GM12878 (cell line): Measurements from ENCODE around the gene AHNAK. TPM values are rescaled to one million over a fixed set of nuclear protein-coding genes. Genes with fewer than 3 reads are reported as not detected.

Source experiments
- ATAC-seq: fragments of 200-7000 bp; cut with Tn5 transposase; 3 replicates; pipeline ENCODE4 v1.9.1; 2020; ENCODE audit warnings: mild to moderate bottlenecking, moderate library complexity
- BruUV-seq: library from RNA; stranded (reverse); fragments of 400-500 nt; replicated peaks from 2 replicates; lab custom pipeline; 2021; lab: Mats Ljungman, UMichigan
- CTCF ChIA-PET: fragments of 300-600 bp; sonication (Branson Sonifier 250); formaldehyde crosslinking; extraction: SDS; loops from one replicate; lab custom pipeline; 2021; ENCODE audit warnings: inconsistent platforms; lab: Yijun Ruan, JAX
- POLR2A ChIA-PET: fragments of 350-600 bp; formaldehyde crosslinking; extraction: SDS; loops from one replicate; lab custom pipeline; 2021; ENCODE audit warnings: inconsistent platforms; lab: Charles Lee
- RAD21 ChIA-PET: fragments of 300-600 bp; sonication (Branson Sonifier 250); formaldehyde crosslinking; loops from one replicate; lab custom pipeline; 2023; ENCODE audit warnings: antibody characterized with exemption; ENCODE audit not compliant: unreplicated experiment; lab: Charles Lee
- SMC1A ChIA-PET: fragments of 300-600 bp; sonication (Branson Sonifier 250); formaldehyde crosslinking; loops from one replicate; lab custom pipeline; 2023; ENCODE audit not compliant: unreplicated experiment, uncharacterized antibody; lab: Charles Lee
- DNase-seq: peaks from one replicate; pipeline ENCODE4 v3.0.0-alpha.2; 2011; ENCODE audit warnings: low read depth, low spot score
- FAIRE-seq: peaks from 3 replicates; lab custom pipeline; 2011; peaks lifted over from hg19 to GRCh38; lab: Jason Lieb, UNC
- H2AFZ ChIP-seq: 2 replicates; pipeline ENCODE4 v1.6.0; 2011; ENCODE audit warnings: low read depth, low read length, control low read depth; ENCODE audit not compliant: control insufficient read depth
- H3K27ac ChIP-seq: 2 replicates; pipeline ENCODE4 v1.5.1; 2011; ENCODE audit warnings: control low read depth; ENCODE audit not compliant: control insufficient read depth, insufficient read depth
- H3K27me3 ChIP-seq, 2 experiments: replicated peaks in 1 of 2; 2 replicates each; pipeline versions ENCODE4 v1.6.0 to v1.6.1; 2011; ENCODE audit warnings: low read length in 1 of 2; ENCODE audit not compliant: control insufficient read depth in 2 of 2, insufficient read depth in 2 of 2
- H3K36me3 ChIP-seq, 2 experiments: 2 replicates each; pipeline ENCODE4 v1.5.1; 2011; ENCODE audit warnings: low read length in 1 of 2; ENCODE audit not compliant: control insufficient read depth in 2 of 2, insufficient read depth in 2 of 2
- H3K4me1 ChIP-seq: 2 replicates; pipeline ENCODE4 v1.6.1; 2011; ENCODE audit warnings: mild to moderate bottlenecking, low read length, moderate library complexity, mixed read lengths; ENCODE audit not compliant: control insufficient read depth, insufficient read depth
- H3K4me2 ChIP-seq: 2 replicates; pipeline ENCODE4 v1.6.0; 2011; ENCODE audit warnings: control low read depth; ENCODE audit not compliant: control insufficient read depth, insufficient read depth
- H3K4me3 ChIP-seq: fragments of 200-600 bp; sonication (generic); 2 replicates; pipeline ENCODE4 v1.5.1; 2016
- H3K79me2 ChIP-seq: 2 replicates; pipeline ENCODE4 v1.6.0; 2011; ENCODE audit warnings: low read length; ENCODE audit not compliant: control insufficient read depth, insufficient read depth
- H3K9ac ChIP-seq: 2 replicates; pipeline ENCODE4 v1.8.0; 2011; ENCODE audit warnings: low read length, control low read depth, mixed read lengths; ENCODE audit not compliant: control insufficient read depth, insufficient read depth
- H3K9me3 ChIP-seq: replicated peaks from 3 replicates; pipeline ENCODE4 v1.5.1; 2011; ENCODE audit warnings: mild to moderate bottlenecking, low read length; ENCODE audit not compliant: control insufficient read depth, insufficient read depth
- H4K20me1 ChIP-seq: 2 replicates; pipeline ENCODE4 v1.6.0; 2011; ENCODE audit not compliant: control insufficient read depth, insufficient read depth
- HCFC1 ChIP-seq: fragments of 150-350 bp; IDR thresholded peaks from 2 replicates; pipeline ENCODE4 v1.6.1; 2014; ENCODE audit warnings: low read length
- SREBF1 ChIP-seq: IDR thresholded peaks from 2 replicates; pipeline ENCODE4 v1.6.1; 2012; ENCODE audit warnings: mild to moderate bottlenecking, low read length
- TBL1XR1 ChIP-seq: IDR thresholded peaks from 2 replicates; pipeline ENCODE4 v1.6.1; 2012; ENCODE audit warnings: low read depth, low read length, improper control_type of control experiment
- ZBED1 ChIP-seq: IDR thresholded peaks from 2 replicates; pipeline ENCODE4 v1.6.1; 2016; ENCODE audit warnings: borderline replicate concordance
- WGBS: methylation state at CpG from one replicate; pipeline ENCODE4 v1.1.6; 2016; ENCODE audit warnings: low lambda C conversion rate; ENCODE audit not compliant: insufficient replicate concordance, insufficient coverage; ENCODE audit errors: missing lambda C conversion rate; 5-methylcytosine and 5-hydroxymethylcytosine counted together
- in situ Hi-C: fragments of 300-500 bp; cut with MboI; formaldehyde crosslinking; loops from 9 replicates; pipeline ENCODE4 v1.14.3; 2018; ENCODE audit warnings: mixed read lengths
- intact Hi-C: fragments of 100-400 bp; cut with micrococcal nuclease; formaldehyde crosslinking; loops from one replicate; pipeline ENCODE4 v1.14.2; 2022; ENCODE audit not compliant: unreplicated experiment
- polyA plus RNA-seq, 11 experiments: library from polyadenylated mRNA; depleted of rRNA in 4 of 11; unstranded in 6 of 11; stranded (reverse) in 5 of 11; fragments of >200 nt; fragmentation: Nextera tagmentation in 4 of 11; fragmentation: Illumina TruSeq in 1 of 11; extraction: Ambion mirVana in 4 of 11; extraction: Trizol in 1 of 11; gene quantifications; 1 replicate in 1 of 11; 2 replicates in 10 of 11; pipeline versions ENCODE4 v1.2.1 to v1.2.3, GENCODE V29; 2011 to 2016; ENCODE audit warnings: inconsistent platforms in 2 of 11, missing spikeins in 2 of 11, low read depth in 1 of 11
- total RNA-seq, 4 experiments: library from RNA; depleted of rRNA in 3 of 4; stranded (reverse); fragments of >200 nt in 3 of 4; fragmentation: Illumina TruSeq in 1 of 4; extraction: Trizol in 1 of 4; gene quantifications; 2 replicates each; pipeline versions ENCODE4 v1.2.1 to v1.2.3, GENCODE V29; 2013 to 2021
- TF ChIP-seq, protein P1 (sequence below): fragments of 450-650 bp; IDR thresholded peaks from 2 replicates; pipeline ENCODE4 v1.6.1; 2017; ENCODE audit warnings: borderline replicate concordance
- TF ChIP-seq, protein P2 (sequence below): IDR thresholded peaks from 2 replicates; pipeline ENCODE4 v1.6.1; 2012; ENCODE audit warnings: improper control_type of control experiment, low read depth, low read length; ENCODE audit not compliant: insufficient replicate concordance
- TF ChIP-seq, protein P3 (sequence below): fragments of 450-650 bp; IDR thresholded peaks from 2 replicates; pipeline ENCODE4 v1.6.1; 2016; ENCODE audit warnings: mild to moderate bottlenecking, moderate library complexity, borderline replicate concordance

The AHNAK gene
- total and polyA plus RNA-seq, 10 of the 15 experiments (the other 5 are each of a cell fraction or from before 2014, with no cell fraction given): 0.76 to 90.3 (median 19.4) TPM

DNA sequence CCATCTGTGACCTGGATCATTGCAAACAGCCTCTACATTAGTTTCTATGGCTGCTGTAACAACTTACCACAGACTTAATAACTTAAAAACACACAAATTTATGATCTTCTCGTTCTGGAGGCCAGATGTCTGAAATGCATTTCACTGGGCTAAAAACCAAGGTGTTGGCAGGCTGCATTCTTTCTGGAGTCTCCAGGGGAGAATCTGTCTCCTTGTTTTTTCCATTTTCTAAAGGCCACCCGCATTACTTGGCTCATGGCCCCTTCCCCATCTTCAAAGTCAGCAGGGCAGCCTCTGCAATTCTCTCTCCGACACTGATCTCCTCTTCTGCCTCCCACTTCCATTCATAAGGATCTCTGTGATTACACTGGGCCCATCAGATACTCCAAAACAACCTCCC, 116.2 kb downstream of the AHNAK start:
- FAIRE-seq: no peak
- Histone ChIP-seq H3K9ac (no peak overlapping the region), H3K4me2 (no peak overlapping the region), H3K79me2 (no peaks in the 10 kb centered on the region), H3K4me3 (no peak overlapping the region), H3K36me3 (no peaks in the 10 kb centered on the region), H4K20me1 (no peaks in the 10 kb centered on the region), H2AFZ (no peak overlapping the region), H3K27me3 (no peaks in the 10 kb centered on the region), H3K27ac (no peak overlapping the region), H3K9me3 (no peaks in the 10 kb centered on the region), H3K4me1 (peaks cover 7% of the 10 kb centered on the region)
- 43% methylated on average over 3 of the region's 3 CpGs for WGBS
- intact Hi-C loops (no loop called here), in situ Hi-C loops (no loop called here)
- no peak for TF ChIP-seq TBL1XR1
- no peak for TF ChIP-seq ZBED1
- TF ChIP-seq, protein P1, sequence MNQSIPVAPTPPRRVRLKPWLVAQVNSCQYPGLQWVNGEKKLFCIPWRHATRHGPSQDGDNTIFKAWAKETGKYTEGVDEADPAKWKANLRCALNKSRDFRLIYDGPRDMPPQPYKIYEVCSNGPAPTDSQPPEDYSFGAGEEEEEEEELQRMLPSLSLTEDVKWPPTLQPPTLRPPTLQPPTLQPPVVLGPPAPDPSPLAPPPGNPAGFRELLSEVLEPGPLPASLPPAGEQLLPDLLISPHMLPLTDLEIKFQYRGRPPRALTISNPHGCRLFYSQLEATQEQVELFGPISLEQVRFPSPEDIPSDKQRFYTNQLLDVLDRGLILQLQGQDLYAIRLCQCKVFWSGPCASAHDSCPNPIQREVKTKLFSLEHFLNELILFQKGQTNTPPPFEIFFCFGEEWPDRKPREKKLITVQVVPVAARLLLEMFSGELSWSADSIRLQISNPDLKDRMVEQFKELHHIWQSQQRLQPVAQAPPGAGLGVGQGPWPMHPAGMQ: no peak
- TF ChIP-seq, protein P2, sequence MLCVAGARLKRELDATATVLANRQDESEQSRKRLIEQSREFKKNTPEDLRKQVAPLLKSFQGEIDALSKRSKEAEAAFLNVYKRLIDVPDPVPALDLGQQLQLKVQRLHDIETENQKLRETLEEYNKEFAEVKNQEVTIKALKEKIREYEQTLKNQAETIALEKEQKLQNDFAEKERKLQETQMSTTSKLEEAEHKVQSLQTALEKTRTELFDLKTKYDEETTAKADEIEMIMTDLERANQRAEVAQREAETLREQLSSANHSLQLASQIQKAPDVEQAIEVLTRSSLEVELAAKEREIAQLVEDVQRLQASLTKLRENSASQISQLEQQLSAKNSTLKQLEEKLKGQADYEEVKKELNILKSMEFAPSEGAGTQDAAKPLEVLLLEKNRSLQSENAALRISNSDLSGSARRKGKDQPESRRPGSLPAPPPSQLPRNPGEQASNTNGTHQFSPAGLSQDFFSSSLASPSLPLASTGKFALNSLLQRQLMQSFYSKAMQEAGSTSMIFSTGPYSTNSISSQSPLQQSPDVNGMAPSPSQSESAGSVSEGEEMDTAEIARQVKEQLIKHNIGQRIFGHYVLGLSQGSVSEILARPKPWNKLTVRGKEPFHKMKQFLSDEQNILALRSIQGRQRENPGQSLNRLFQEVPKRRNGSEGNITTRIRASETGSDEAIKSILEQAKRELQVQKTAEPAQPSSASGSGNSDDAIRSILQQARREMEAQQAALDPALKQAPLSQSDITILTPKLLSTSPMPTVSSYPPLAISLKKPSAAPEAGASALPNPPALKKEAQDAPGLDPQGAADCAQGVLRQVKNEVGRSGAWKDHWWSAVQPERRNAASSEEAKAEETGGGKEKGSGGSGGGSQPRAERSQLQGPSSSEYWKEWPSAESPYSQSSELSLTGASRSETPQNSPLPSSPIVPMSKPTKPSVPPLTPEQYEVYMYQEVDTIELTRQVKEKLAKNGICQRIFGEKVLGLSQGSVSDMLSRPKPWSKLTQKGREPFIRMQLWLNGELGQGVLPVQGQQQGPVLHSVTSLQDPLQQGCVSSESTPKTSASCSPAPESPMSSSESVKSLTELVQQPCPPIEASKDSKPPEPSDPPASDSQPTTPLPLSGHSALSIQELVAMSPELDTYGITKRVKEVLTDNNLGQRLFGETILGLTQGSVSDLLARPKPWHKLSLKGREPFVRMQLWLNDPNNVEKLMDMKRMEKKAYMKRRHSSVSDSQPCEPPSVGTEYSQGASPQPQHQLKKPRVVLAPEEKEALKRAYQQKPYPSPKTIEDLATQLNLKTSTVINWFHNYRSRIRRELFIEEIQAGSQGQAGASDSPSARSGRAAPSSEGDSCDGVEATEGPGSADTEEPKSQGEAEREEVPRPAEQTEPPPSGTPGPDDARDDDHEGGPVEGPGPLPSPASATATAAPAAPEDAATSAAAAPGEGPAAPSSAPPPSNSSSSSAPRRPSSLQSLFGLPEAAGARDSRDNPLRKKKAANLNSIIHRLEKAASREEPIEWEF: no peak
- no peak for TF ChIP-seq HCFC1
- no peak for TF ChIP-seq SREBF1
- TF ChIP-seq, protein P3, sequence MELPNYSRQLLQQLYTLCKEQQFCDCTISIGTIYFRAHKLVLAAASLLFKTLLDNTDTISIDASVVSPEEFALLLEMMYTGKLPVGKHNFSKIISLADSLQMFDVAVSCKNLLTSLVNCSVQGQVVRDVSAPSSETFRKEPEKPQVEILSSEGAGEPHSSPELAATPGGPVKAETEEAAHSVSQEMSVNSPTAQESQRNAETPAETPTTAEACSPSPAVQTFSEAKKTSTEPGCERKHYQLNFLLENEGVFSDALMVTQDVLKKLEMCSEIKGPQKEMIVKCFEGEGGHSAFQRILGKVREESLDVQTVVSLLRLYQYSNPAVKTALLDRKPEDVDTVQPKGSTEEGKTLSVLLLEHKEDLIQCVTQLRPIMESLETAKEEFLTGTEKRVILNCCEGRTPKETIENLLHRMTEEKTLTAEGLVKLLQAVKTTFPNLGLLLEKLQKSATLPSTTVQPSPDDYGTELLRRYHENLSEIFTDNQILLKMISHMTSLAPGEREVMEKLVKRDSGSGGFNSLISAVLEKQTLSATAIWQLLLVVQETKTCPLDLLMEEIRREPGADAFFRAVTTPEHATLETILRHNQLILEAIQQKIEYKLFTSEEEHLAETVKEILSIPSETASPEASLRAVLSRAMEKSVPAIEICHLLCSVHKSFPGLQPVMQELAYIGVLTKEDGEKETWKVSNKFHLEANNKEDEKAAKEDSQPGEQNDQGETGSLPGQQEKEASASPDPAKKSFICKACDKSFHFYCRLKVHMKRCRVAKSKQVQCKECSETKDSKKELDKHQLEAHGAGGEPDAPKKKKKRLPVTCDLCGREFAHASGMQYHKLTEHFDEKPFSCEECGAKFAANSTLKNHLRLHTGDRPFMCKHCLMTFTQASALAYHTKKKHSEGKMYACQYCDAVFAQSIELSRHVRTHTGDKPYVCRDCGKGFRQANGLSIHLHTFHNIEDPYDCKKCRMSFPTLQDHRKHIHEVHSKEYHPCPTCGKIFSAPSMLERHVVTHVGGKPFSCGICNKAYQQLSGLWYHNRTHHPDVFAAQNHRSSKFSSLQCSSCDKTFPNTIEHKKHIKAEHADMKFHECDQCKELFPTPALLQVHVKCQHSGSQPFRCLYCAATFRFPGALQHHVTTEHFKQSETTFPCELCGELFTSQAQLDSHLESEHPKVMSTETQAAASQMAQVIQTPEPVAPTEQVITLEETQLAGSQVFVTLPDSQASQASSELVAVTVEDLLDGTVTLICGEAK: no peak
- POLR2A ChIA-PET: no interaction called here
- no TSS peak for BruUV-seq
- SMC1A ChIA-PET: interaction anchor here (1.3 kb wide), 1 partner anchor 130 kb away, joined by 3 read pairs; no protein-coding TSS in a partner anchor
- no peak for ATAC-seq
- no peak for DNase-seq
- CTCF ChIA-PET: interaction anchor here (12.5 kb wide), 1 partner anchor 111 kb away, joined by 280 read pairs; no protein-coding TSS in a partner anchor
- RAD21 ChIA-PET: interaction anchor here (5.5 kb wide), 1 partner anchor 113 kb away, joined by 41 read pairs; no protein-coding TSS in a partner anchor
